Right hindlimb (tissue), 1 donor: ENCODE measurements around the gene TRAPPC12.

Experiments
- DNase-seq: peaks from one replicate; pipeline ENCODE4 v3.0.0-alpha.2; 2018

The TRAPPC12 gene

GRCh38 chr2:3470856-3471737, 91.6 kb downstream of the TRAPPC12 start:
- DNase-seq: no peak

- DNase-seq: no peak
Measured at GRCh38 chr2:3472296-3472695, 92.8 kb downstream of the TRAPPC12 start.

- no peak for DNase-seq
Measured at GRCh38 chr2:3472966-3473365, 93.5 kb downstream of the TRAPPC12 start.

- DNase-seq: no peak
Measured at GRCh38 chr2:3475771-3476170, 96.3 kb downstream of the TRAPPC12 start.

- DNase-seq: no peak
Measured at GRCh38 chr2:3476321-3476984, 97.0 kb downstream of the TRAPPC12 start.

GRCh38 chr2:3476985-3477327, 97.5 kb downstream of the TRAPPC12 start:
- no peak for DNase-seq

- no peak for DNase-seq
Measured at GRCh38 chr2:3478846-3479385, 99.4 kb downstream of the TRAPPC12 start.

GRCh38 chr2:3479430-3480320, 100.2 kb downstream of the TRAPPC12 start:
- no peak for DNase-seq

GRCh38 chr2:3480352-3481010, 101.0 kb downstream of the TRAPPC12 start:
- no peak for DNase-seq

GRCh38 chr2:3481011-3481400, 101.5 kb downstream of the TRAPPC12 start:
- DNase-seq: no peak

- no peak for DNase-seq
Measured at GRCh38 chr2:3481736-3482362, 102.4 kb downstream of the TRAPPC12 start.

GRCh38 chr2:3482363-3482821, 102.9 kb downstream of the TRAPPC12 start:
- DNase-seq: no peak

- peak; percentile 69 for DNase-seq
Measured at GRCh38 chr2:3483227-3483985, 103.9 kb downstream of the TRAPPC12 start.

GRCh38 chr2:3483986-3484960, 104.8 kb downstream of the TRAPPC12 start:
- DNase-seq: no peak

- DNase-seq: no peak
Measured at GRCh38 chr2:3485166-3485565, 105.7 kb downstream of the TRAPPC12 start.

- no peak for DNase-seq
Measured at GRCh38 chr2:3486047-3487027, 106.8 kb downstream of the TRAPPC12 start.

GRCh38 chr2:3487028-3487425, 107.5 kb downstream of the TRAPPC12 start:
- DNase-seq: no peak

GRCh38 chr2:3487432-3487831, 107.9 kb downstream of the TRAPPC12 start:
- no peak for DNase-seq
